ENCODE data around the gene NSG1.

NSG1 gene

GRCh38 chr4:4390515-4391240, 3.8 kb downstream of the NSG1 start:
- Histone ChIP-seq H3K27ac (ENCODE audit: low read length) (no peak overlapping the region), H3K27me3 (replicated peaks; ENCODE audit: insufficient read depth, low read length) (peaks cover 55% of the 10 kb centered on the region), H3K9me3 (replicated peaks; ENCODE audit: insufficient read depth, low read length) (no peaks in the 10 kb centered on the region), H2AFZ (ENCODE audit: low read length) (no peak overlapping the region), H3K36me3 (replicated peaks; ENCODE audit: insufficient read depth, low read length) (no peaks in the 10 kb centered on the region), H3K9me2 (replicated peaks; ENCODE audit: insufficient read depth, low read length) (no peaks in the 10 kb centered on the region), H3F3A (ENCODE audit: insufficient read depth, low read length) (no peaks in the 10 kb centered on the region), H3K9ac (ENCODE audit: low read length) (no peak overlapping the region), H3K4me3 (ENCODE audit: low read length) (no peak overlapping the region), H3K4me2 (ENCODE audit: low read depth, low read length) (no peak overlapping the region), H3K4me1 (ENCODE audit: low read length) (no peaks in the 10 kb centered on the region), H4K20me1 (ENCODE audit: insufficient read depth, low read length) (no peaks in the 10 kb centered on the region), H3K79me2 (ENCODE audit: low read length) (no peaks in the 10 kb centered on the region)
- no peak for DNase-seq
- TF ChIP-seq EZH2phosphoT487 (IDR thresholded peaks at IDR 0.05; ENCODE audit: low read length): no peak
- no peak for TF ChIP-seq CTCF (IDR thresholded peaks at IDR 0.05; ENCODE audit: low read length)
- TF ChIP-seq EZH2 (optimal IDR thresholded peaks at IDR 0.05; ENCODE audit: low read depth, low read length): no peak

- Histone ChIP-seq H2AFZ (ENCODE audit: low read length) (no peak overlapping the region), H3K9me2 (replicated peaks; ENCODE audit: insufficient read depth, low read length) (no peaks in the 10 kb centered on the region), H3K4me3 (ENCODE audit: low read length) (no peak overlapping the region), H3K4me2 (ENCODE audit: low read depth, low read length) (no peak overlapping the region), H3K36me3 (replicated peaks; ENCODE audit: insufficient read depth, low read length) (no peaks in the 10 kb centered on the region), H3K9me3 (replicated peaks; ENCODE audit: insufficient read depth, low read length) (no peaks in the 10 kb centered on the region), H3K4me1 (ENCODE audit: low read length) (no peaks in the 10 kb centered on the region), H4K20me1 (ENCODE audit: insufficient read depth, low read length) (no peaks in the 10 kb centered on the region), H3K79me2 (ENCODE audit: low read length) (no peaks in the 10 kb centered on the region), H3F3A (ENCODE audit: insufficient read depth, low read length) (no peaks in the 10 kb centered on the region), H3K27ac (ENCODE audit: low read length) (no peak overlapping the region), H3K9ac (ENCODE audit: low read length) (no peak overlapping the region), H3K27me3 (replicated peaks; ENCODE audit: insufficient read depth, low read length) (peaks cover 48% of the 10 kb centered on the region)
- TF ChIP-seq CTCF (IDR thresholded peaks at IDR 0.05; ENCODE audit: low read length): no peak
- no peak for TF ChIP-seq EZH2phosphoT487 (IDR thresholded peaks at IDR 0.05; ENCODE audit: low read length)
- no peak for TF ChIP-seq EZH2 (optimal IDR thresholded peaks at IDR 0.05; ENCODE audit: low read depth, low read length)
- no peak for DNase-seq
These were observed 5.0 kb downstream of the NSG1 start for GRCh38 chr4:4391866-4392265.

- no peak overlapping the region for H2AFZ ChIP-seq (ENCODE audit: low read length)
- no peak overlapping the region for H3K27ac ChIP-seq (ENCODE audit: low read length)
- no peaks in the 10 kb centered on the region for H3F3A ChIP-seq (ENCODE audit: insufficient read depth, low read length)
- H3K36me3 ChIP-seq (replicated peaks; ENCODE audit: insufficient read depth, low read length): no peaks in the 10 kb centered on the region
- TF ChIP-seq EZH2phosphoT487 (IDR thresholded peaks at IDR 0.05; ENCODE audit: low read length) (no peak), EZH2 (optimal IDR thresholded peaks at IDR 0.05; ENCODE audit: low read depth, low read length) (no peak), CTCF (IDR thresholded peaks at IDR 0.05; ENCODE audit: low read length) (no peak)
- H3K4me3 ChIP-seq (ENCODE audit: low read length): no peak overlapping the region
- no peaks in the 10 kb centered on the region for H3K9me3 ChIP-seq (replicated peaks; ENCODE audit: insufficient read depth, low read length)
- DNase-seq: no peak
- H4K20me1 ChIP-seq (ENCODE audit: insufficient read depth, low read length): no peaks in the 10 kb centered on the region
- no peak overlapping the region for H3K9ac ChIP-seq (ENCODE audit: low read length)
- peaks cover 41% of the 10 kb centered on the region for H3K27me3 ChIP-seq (replicated peaks; ENCODE audit: insufficient read depth, low read length)
- no peak overlapping the region for H3K4me2 ChIP-seq (ENCODE audit: low read depth, low read length)
- H3K79me2 ChIP-seq (ENCODE audit: low read length): no peaks in the 10 kb centered on the region
- H3K4me1 ChIP-seq (ENCODE audit: low read length): no peaks in the 10 kb centered on the region
- H3K9me2 ChIP-seq (replicated peaks; ENCODE audit: insufficient read depth, low read length): no peaks in the 10 kb centered on the region
These were observed 5.7 kb downstream of the NSG1 start for GRCh38 chr4:4392501-4393183.

Measured in MM.1S (cell line).